ENCODE data around the gene HDAC2.

HDAC2 gene

GRCh38 chr6:113908801-113909200 is 62.1 kb downstream of the HDAC2 start:
- no peak for DNase-seq

GRCh38 chr6:113907102-113907815 is 63.7 kb downstream of the HDAC2 start:
- DNase-seq = no peak

GRCh38 chr6:113903666-113904330 is 67.2 kb downstream of the HDAC2 start:
- no peak for DNase-seq

GRCh38 chr6:113901482-113901881 is 69.5 kb downstream of the HDAC2 start:
- no peak for DNase-seq

- DNase-seq = no peak
Measured at GRCh38 chr6:113894712-113895674, 76.0 kb downstream of the HDAC2 start.

GRCh38 chr6:113893866-113894265 is 77.1 kb downstream of the HDAC2 start:
- DNase-seq = no peak

- no peak for DNase-seq
Measured at GRCh38 chr6:113893451-113893850, 77.5 kb downstream of the HDAC2 start.

GRCh38 chr6:113888956-113889630 is 81.9 kb downstream of the HDAC2 start:
- DNase-seq = no peak

- no peak for DNase-seq
Measured at GRCh38 chr6:113888493-113888892, 82.5 kb downstream of the HDAC2 start.

- DNase-seq = no peak
Measured at GRCh38 chr6:113886512-113886911, 84.4 kb downstream of the HDAC2 start.

- no peak for DNase-seq
Measured at GRCh38 chr6:113884011-113884410, 86.9 kb downstream of the HDAC2 start.

Measured in NCI-H2081 treated with DMSO at 0.1 percent for 48 hours (cell line).